ENCODE measurements around the gene PLEKHA6.

PLEKHA6 gene

GRCh38 chr1:204359474-204360255, at the start of gene PLEKHA6:
Gene PLEKHA6 (minus strand): TSS chr1:204359929. CDS start chr1:204273727, 86,202 bp downstream.
- no peak for DNase-seq

- DNase-seq = no peak
Measured at GRCh38 chr1:204409123-204409522, 49.4 kb upstream of the PLEKHA6 start.

GRCh38 chr1:204408602-204409001, 48.9 kb upstream of the PLEKHA6 start:
- DNase-seq = no peak

- DNase-seq = peak; percentile 30
Measured at GRCh38 chr1:204408074-204408507, 48.4 kb upstream of the PLEKHA6 start.

- no peak for DNase-seq
Measured at GRCh38 chr1:204407295-204407971, 47.7 kb upstream of the PLEKHA6 start.

- DNase-seq = no peak
Measured at GRCh38 chr1:204406621-204407020, 46.9 kb upstream of the PLEKHA6 start.

GRCh38 chr1:204405988-204406387, 46.3 kb upstream of the PLEKHA6 start:
- DNase-seq = no peak

- DNase-seq = no peak
Measured at GRCh38 chr1:204404629-204405028, 44.9 kb upstream of the PLEKHA6 start.

GRCh38 chr1:204402391-204402790, 42.7 kb upstream of the PLEKHA6 start:
- no peak for DNase-seq

GRCh38 chr1:204401730-204402129, 42.0 kb upstream of the PLEKHA6 start:
- DNase-seq = no peak

GRCh38 chr1:204400882-204401510, 41.3 kb upstream of the PLEKHA6 start:
- no peak for DNase-seq

GRCh38 chr1:204398197-204399125, 38.7 kb upstream of the PLEKHA6 start:
- DNase-seq = peak; percentile 48

GRCh38 chr1:204396015-204396583, 36.4 kb upstream of the PLEKHA6 start:
- no peak for DNase-seq

GRCh38 chr1:204391629-204392028, 31.9 kb upstream of the PLEKHA6 start:
- DNase-seq = no peak

- no peak for DNase-seq
Measured at GRCh38 chr1:204390751-204391466, 31.2 kb upstream of the PLEKHA6 start.

- no peak for DNase-seq
Measured at GRCh38 chr1:204385727-204386126, 26.0 kb upstream of the PLEKHA6 start.

- no peak for DNase-seq
Measured at GRCh38 chr1:204384636-204385352, 25.1 kb upstream of the PLEKHA6 start.

GRCh38 chr1:204383163-204383904, 23.6 kb upstream of the PLEKHA6 start:
- no peak for DNase-seq

- no peak for DNase-seq
Measured at GRCh38 chr1:204382714-204383083, 23.0 kb upstream of the PLEKHA6 start.

GRCh38 chr1:204380293-204380831, 20.6 kb upstream of the PLEKHA6 start:
- no peak for DNase-seq
